PC-9 (cell line): ENCODE results near the gene UBE2Q2.

Experiments used
- EZH2 ChIP-seq: fragments of 200-600 bp; sonication (generic); IDR thresholded peaks from 2 replicates; pipeline ENCODE4 v1.8.0; 2017; ENCODE audit warnings: antibody characterized with exemption, low read depth
- TF ChIP-seq, protein P1 (sequence below): fragments of 200-600 bp; sonication (generic); conservative IDR thresholded peaks from 2 replicates; pipeline ENCODE4 v1.6.1; 2017; ENCODE audit warnings: mixed run types, antibody characterized with exemption, mild to moderate bottlenecking, moderate library complexity

DNA sequence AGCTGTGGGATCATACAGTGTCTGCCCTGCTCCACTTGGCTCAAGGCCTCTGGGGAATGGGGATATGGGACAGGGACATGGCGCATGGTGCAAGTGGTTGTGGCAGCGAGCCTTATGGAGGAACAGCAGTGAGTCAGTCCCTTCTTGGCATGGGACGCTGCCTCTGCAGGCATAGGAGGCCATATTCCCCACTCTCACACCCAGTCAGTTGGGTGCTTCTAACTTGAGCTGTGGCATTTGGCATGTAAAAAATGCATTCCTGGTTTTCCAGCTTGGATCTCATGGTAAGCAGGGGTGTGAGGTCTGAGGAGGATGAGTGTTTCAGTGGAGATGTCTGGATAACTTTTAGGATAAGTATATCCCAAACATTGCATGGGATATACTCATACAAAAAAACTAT lies 31.6 kb upstream of the UBE2Q2 start:
- TF ChIP-seq, protein P1, sequence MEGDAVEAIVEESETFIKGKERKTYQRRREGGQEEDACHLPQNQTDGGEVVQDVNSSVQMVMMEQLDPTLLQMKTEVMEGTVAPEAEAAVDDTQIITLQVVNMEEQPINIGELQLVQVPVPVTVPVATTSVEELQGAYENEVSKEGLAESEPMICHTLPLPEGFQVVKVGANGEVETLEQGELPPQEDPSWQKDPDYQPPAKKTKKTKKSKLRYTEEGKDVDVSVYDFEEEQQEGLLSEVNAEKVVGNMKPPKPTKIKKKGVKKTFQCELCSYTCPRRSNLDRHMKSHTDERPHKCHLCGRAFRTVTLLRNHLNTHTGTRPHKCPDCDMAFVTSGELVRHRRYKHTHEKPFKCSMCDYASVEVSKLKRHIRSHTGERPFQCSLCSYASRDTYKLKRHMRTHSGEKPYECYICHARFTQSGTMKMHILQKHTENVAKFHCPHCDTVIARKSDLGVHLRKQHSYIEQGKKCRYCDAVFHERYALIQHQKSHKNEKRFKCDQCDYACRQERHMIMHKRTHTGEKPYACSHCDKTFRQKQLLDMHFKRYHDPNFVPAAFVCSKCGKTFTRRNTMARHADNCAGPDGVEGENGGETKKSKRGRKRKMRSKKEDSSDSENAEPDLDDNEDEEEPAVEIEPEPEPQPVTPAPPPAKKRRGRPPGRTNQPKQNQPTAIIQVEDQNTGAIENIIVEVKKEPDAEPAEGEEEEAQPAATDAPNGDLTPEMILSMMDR: no peak
- no peak for TF ChIP-seq EZH2
